Activated naive CD4-positive, alpha-beta T cell treated with anti-CD3 and anti-CD28 coated beads, Interleukin-2, amount 50 U/mL, for 16 hours (primary cell): ENCODE data around the gene LILRB4.
"Not testable (repeated sequence)": the region's sequence is repeated elsewhere in the genome, so short reads cannot be mapped to it uniquely, and the experiment has no call there.

Source experiments
- DNase-seq: peaks from one replicate; pipeline ENCODE4 v3.0.0-alpha.2; 2020

Gene LILRB4

GRCh38 chr19:54696766-54697165 lies 34.0 kb downstream of the LILRB4 start:
- no peak for DNase-seq

DNA sequence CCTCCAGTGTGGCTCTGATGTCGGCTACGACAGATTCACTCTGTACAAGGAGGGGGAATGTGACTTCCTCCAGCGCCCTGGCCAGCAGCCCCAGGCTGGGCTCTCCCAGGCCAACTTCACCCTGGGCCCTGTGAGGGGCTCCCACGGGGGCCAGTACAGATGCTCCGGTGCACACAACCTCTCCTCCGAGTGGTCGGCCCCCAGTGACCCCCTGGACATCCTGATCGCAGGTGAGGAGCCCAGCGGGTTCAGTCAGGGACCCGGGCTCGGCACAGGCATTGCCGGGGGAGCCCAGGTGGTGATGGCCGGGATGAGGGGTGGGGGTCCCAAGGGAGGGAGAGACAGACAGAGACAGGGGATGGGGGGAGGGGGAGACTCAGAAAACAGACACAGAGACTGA lies 34.9 kb downstream of the LILRB4 start:
- not testable (repeated sequence) for DNase-seq

- no peak for DNase-seq
These were observed 42.1 kb downstream of the LILRB4 start for GRCh38 chr19:54704928-54705327.

DNA sequence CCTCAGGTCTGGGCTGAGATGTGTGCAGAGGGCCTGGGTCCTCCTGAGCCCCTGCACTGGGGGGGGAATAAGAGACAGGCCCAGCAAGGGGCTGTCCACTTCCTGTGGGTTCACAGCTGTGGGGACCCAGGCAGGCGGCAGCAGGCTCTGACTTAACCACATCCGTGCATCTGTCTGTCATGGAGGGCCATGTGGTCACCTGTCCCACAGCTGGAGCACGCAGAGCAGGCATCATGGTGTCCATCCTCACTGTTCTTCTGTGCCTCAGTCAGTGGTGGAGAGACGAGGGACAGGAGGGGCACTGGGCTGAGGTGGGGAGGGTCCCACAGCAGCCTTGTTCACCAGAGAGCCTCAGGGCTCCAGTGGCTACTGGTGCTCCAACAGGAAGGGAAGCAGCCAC lies 45.2 kb downstream of the LILRB4 start:
- DNase-seq = no peak

DNA sequence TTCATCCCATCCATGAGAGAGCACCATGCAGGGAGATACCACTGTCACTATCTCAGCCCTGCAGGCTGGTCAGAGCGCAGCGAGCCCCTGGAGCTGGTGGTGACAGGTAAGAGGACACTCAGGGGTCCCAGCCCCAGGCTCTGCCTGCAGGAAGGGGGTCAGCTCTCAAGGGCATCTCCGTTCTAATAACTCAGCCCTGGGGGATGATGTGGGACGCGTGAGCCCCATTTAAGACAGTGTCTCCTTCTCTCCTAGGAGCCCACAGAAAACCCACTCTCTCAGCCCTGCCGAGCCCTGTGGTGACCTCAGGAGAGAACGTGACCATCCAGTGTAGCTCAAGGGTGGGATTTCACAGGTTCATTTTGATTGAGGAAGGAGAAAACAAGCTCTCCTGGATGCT lies 46.0 kb downstream of the LILRB4 start:
- DNase-seq = no peak

GRCh38 chr19:54709212-54709948 lies 46.6 kb downstream of the LILRB4 start:
- DNase-seq = no peak

GRCh38 chr19:54709956-54710355 lies 47.2 kb downstream of the LILRB4 start:
- DNase-seq = not testable (repeated sequence)
